Measurements from ENCODE around the gene SORT1.
"Not testable (repeated sequence)": the region's sequence is repeated elsewhere in the genome, so short reads cannot be mapped to it uniquely, and the experiment has no call there.

Gene SORT1

DNA sequence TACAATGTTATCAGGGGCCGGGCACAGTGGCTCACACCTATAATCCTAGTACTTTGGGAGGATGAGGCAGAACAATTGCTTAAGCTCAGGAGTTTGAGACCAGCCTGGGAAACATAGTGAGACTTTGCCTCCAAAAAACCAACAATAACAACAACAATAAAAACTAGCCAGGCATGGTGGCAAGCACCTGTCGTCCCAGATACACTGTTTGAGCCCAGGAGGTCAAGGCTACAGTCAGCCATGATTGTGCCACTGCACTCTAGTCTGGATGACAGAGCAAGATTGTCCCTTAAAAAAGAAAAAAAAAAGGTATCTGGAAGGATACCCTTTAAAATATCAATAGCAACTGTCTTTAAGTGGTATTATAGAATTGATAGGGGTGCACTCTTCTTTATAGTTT lies 16.1 kb downstream of the SORT1 start:
- Histone ChIP-seq H3K4me3 (replicated peaks; ENCODE audit: low read depth, low read length) (no peak overlapping the region), H3K27me3 (replicated peaks; ENCODE audit: control insufficient read depth, insufficient read depth, low read length) (no peaks in the 10 kb centered on the region), H3K36me3 (ENCODE audit: control insufficient read depth, insufficient read depth, low read length) (no peaks in the 10 kb centered on the region)
- TF ChIP-seq, protein P1, sequence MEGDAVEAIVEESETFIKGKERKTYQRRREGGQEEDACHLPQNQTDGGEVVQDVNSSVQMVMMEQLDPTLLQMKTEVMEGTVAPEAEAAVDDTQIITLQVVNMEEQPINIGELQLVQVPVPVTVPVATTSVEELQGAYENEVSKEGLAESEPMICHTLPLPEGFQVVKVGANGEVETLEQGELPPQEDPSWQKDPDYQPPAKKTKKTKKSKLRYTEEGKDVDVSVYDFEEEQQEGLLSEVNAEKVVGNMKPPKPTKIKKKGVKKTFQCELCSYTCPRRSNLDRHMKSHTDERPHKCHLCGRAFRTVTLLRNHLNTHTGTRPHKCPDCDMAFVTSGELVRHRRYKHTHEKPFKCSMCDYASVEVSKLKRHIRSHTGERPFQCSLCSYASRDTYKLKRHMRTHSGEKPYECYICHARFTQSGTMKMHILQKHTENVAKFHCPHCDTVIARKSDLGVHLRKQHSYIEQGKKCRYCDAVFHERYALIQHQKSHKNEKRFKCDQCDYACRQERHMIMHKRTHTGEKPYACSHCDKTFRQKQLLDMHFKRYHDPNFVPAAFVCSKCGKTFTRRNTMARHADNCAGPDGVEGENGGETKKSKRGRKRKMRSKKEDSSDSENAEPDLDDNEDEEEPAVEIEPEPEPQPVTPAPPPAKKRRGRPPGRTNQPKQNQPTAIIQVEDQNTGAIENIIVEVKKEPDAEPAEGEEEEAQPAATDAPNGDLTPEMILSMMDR (IDR thresholded peaks at IDR 0.05; ENCODE audit: insufficient read depth, low read length, poor library complexity, severe bottlenecking): no peak
- DNase-seq (ENCODE audit: extremely low read depth, insufficient read length): no peak

GRCh38 chr1:109379907-109380306 lies 17.8 kb downstream of the SORT1 start:
- H3K4me3 ChIP-seq (replicated peaks; ENCODE audit: low read depth, low read length): no peak overlapping the region
- TF ChIP-seq, protein P1 (IDR thresholded peaks at IDR 0.05; ENCODE audit: insufficient read depth, low read length, poor library complexity, severe bottlenecking): no peak

GRCh38 chr1:109379422-109379821 lies 18.3 kb downstream of the SORT1 start:
- no peaks in the 10 kb centered on the region for H3K36me3 ChIP-seq (ENCODE audit: control insufficient read depth, insufficient read depth, low read length)
- no peaks in the 10 kb centered on the region for H3K27me3 ChIP-seq (replicated peaks; ENCODE audit: control insufficient read depth, insufficient read depth, low read length)
- no peak overlapping the region for H3K4me3 ChIP-seq (replicated peaks; ENCODE audit: low read depth, low read length)
- TF ChIP-seq, protein P1 (IDR thresholded peaks at IDR 0.05; ENCODE audit: insufficient read depth, low read length, poor library complexity, severe bottlenecking): no peak
- DNase-seq (ENCODE audit: extremely low read depth, insufficient read length): no peak

More at GRCh38 chr1:109379907-109380306, 17.8 kb downstream of the SORT1 start:
- Histone ChIP-seq H3K27me3 (replicated peaks; ENCODE audit: control insufficient read depth, insufficient read depth, low read length) (no peaks in the 10 kb centered on the region), H3K36me3 (ENCODE audit: control insufficient read depth, insufficient read depth, low read length) (no peaks in the 10 kb centered on the region)
- no peak for DNase-seq (ENCODE audit: extremely low read depth, insufficient read length)

DNA sequence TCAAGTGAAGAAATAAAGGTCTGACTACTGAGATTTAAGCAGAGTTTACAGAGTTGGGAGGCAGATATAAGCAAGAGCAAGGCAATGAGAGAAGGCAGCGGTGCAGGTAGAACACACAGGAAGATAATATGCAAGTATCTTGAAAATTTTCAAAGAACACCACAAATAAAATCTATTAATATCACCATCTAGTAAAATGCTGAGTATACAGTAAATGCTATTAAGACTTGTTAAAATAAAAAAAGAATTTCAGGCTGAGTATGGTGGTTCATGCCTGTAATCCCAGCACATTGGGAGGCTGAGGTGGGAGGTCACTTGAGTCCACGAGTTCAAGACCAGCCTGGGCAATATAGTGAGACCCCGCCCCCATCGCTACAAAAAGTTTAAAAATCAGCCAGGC lies 20.0 kb downstream of the SORT1 start:
- Histone ChIP-seq H3K4me3 (replicated peaks; ENCODE audit: low read depth, low read length) (no peak overlapping the region), H3K36me3 (ENCODE audit: control insufficient read depth, insufficient read depth, low read length) (no peaks in the 10 kb centered on the region), H3K27me3 (replicated peaks; ENCODE audit: control insufficient read depth, insufficient read depth, low read length) (no peaks in the 10 kb centered on the region)
- DNase-seq (ENCODE audit: extremely low read depth, insufficient read length): no peak
- TF ChIP-seq, protein P1 (IDR thresholded peaks at IDR 0.05; ENCODE audit: insufficient read depth, low read length, poor library complexity, severe bottlenecking): no peak

DNA sequence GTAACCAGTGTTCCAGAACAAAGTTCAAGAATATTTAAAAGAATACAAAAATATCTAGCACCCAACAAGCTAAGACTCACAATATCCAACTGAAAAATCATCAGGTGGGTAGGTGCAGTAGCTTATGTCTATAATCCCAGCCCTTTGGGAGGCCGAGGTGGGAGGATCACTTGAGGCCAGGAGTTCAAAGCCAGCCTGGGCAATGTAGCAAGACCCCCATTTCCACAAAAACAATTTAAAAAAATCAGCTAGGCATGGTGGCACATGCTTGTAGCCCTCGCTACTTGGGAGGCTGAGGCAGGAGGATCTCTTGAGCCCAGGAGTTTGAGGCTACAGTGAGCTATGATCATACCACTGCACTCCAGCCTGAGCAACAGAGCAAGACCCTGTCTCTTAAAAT lies 24.0 kb downstream of the SORT1 start:
- not testable (repeated sequence) for H3K4me3 ChIP-seq (replicated peaks; ENCODE audit: low read depth, low read length); DNase-seq (ENCODE audit: extremely low read depth, insufficient read length); H3K36me3 ChIP-seq (ENCODE audit: control insufficient read depth, insufficient read depth, low read length); H3K27me3 ChIP-seq (replicated peaks; ENCODE audit: control insufficient read depth, insufficient read depth, low read length)

- Histone ChIP-seq H3K27me3 (replicated peaks; ENCODE audit: control insufficient read depth, insufficient read depth, low read length) (no peaks in the 10 kb centered on the region), H3K4me3 (replicated peaks; ENCODE audit: low read depth, low read length) (no peak overlapping the region), H3K36me3 (ENCODE audit: control insufficient read depth, insufficient read depth, low read length) (no peaks in the 10 kb centered on the region)
- TF ChIP-seq, protein P1 (IDR thresholded peaks at IDR 0.05; ENCODE audit: insufficient read depth, low read length, poor library complexity, severe bottlenecking): no peak
- DNase-seq (ENCODE audit: extremely low read depth, insufficient read length): no peak
Observed at GRCh38 chr1:109373126-109373525, 24.6 kb downstream of the SORT1 start.

Measured in GM06990 (cell line).